Lower leg skin (tissue), 4 donors: Measurements from ENCODE around the gene LZTR1. TPM values are rescaled to one million over a fixed set of nuclear protein-coding genes. Genes with fewer than 3 reads are reported as not detected.

Source experiments
- DNase-seq, 2 donors: peaks; one replicate each; pipeline ENCODE4 v3.0.0-alpha.2; 2019; ENCODE audit warnings: low spot score in 2 of 2
- H3K4me3 ChIP-seq: fragments of 200-600 bp; sonication (generic); 2 replicates; pipeline ENCODE4 v1.5.1; 2017; ENCODE audit warnings: mild to moderate bottlenecking, low read depth; ENCODE audit not compliant: poor library complexity, severe bottlenecking
- CTCF ChIP-seq, 3 donors: fragments of 450-650 bp; IDR thresholded peaks; one replicate each; pipeline ENCODE4 v1.5.1; 2016; ENCODE audit warnings: antibody characterized with exemption in 3 of 3, mild to moderate bottlenecking in 3 of 3, moderate library complexity in 2 of 3
- POLR2A ChIP-seq, 2 donors: fragments of 450-650 bp; IDR thresholded peaks; one replicate each; pipeline ENCODE4 v1.6.1; 2016 to 2017; ENCODE audit warnings: antibody characterized with exemption in 2 of 2, mild to moderate bottlenecking in 1 of 2, moderate library complexity in 1 of 2
- WGBS, 2 donors: methylation state at CpG; one replicate each; pipeline ENCODE4 v1.1.5; 2018; 5-methylcytosine and 5-hydroxymethylcytosine counted together
- intact Hi-C: fragments of 100-400 bp; cut with DNase I; formaldehyde crosslinking; loops from one replicate; pipeline ENCODE4 v1.15.0; 2023; ENCODE audit warnings: low total_unique reads
- total RNA-seq, 4 donors: library from RNA; depleted of rRNA; stranded (reverse); fragments of >200 nt; gene quantifications; one replicate each; pipeline ENCODE4 v1.1.0, GENCODE V29; 2016

The LZTR1 gene
- total RNA-seq, 4 donors from 2014 or later, result 25.4 to 34.9 (median 28.4) TPM

- H3K4me3 ChIP-seq, result no peak overlapping the region
- no peak for TF ChIP-seq CTCF (IDR thresholded peaks at IDR 0.05)
- TF ChIP-seq POLR2A (IDR thresholded peaks at IDR 0.05), result no peak
- no peak for DNase-seq
- WGBS, 2 donors, result 59 to 63% methylated on average over 10 of the region's 10 CpGs
- intact Hi-C loops, result loop anchor here (5.0 kb wide), 1 partner anchor 153 kb away; the partner anchor contains the start of genes PI4KA and SNAP29
Measured at GRCh38 chr22:21009638-21010425, 27.7 kb downstream of the LZTR1 start.

GRCh38 chr22:21010426-21011113 lies 28.5 kb downstream of the LZTR1 start:
- no peak overlapping the region for H3K4me3 ChIP-seq
- WGBS, 2 donors, result 84 to 92% methylated on average over 3 of the region's 3 CpGs
- DNase-seq, result no peak
- intact Hi-C loops, result no loop called here
- no peak for TF ChIP-seq POLR2A (IDR thresholded peaks at IDR 0.05)
- TF ChIP-seq CTCF (IDR thresholded peaks at IDR 0.05), result no peak

GRCh38 chr22:21012446-21013407 lies 30.6 kb downstream of the LZTR1 start:
- intact Hi-C loops, result no loop called here
- DNase-seq, result no peak
- TF ChIP-seq CTCF (IDR thresholded peaks at IDR 0.05) (no peak), POLR2A (IDR thresholded peaks at IDR 0.05) (no peak)
- WGBS, 2 donors, result 77 to 78% methylated on average over 12 to 14 of the region's 14 CpGs
- no peak overlapping the region for H3K4me3 ChIP-seq

- 6 to 8% methylated on average over 18 to 24 of the region's 24 CpGs for WGBS, 2 donors
- DNase-seq, result no peak
- TF ChIP-seq CTCF (IDR thresholded peaks at IDR 0.05), result no peak
- intact Hi-C loops, result no loop called here
- H3K4me3 ChIP-seq, result no peak overlapping the region
Measured at GRCh38 chr22:21013657-21014201, 31.6 kb downstream of the LZTR1 start.

GRCh38 chr22:21014202-21014725 lies 32.2 kb downstream of the LZTR1 start:
- peak; percentile 62 to 96 for DNase-seq
- TF ChIP-seq POLR2A (IDR thresholded peaks at IDR 0.05) (no peak), CTCF (IDR thresholded peaks at IDR 0.05) (no peak)
- intact Hi-C loops, result no loop called here
- H3K4me3 ChIP-seq, result no peak overlapping the region
- WGBS, 2 donors, result 2 to 9% methylated on average over 6 to 24 of the region's 40 CpGs
